HCT116 (cell line): ENCODE measurements around the gene DUSP3. TPM values are rescaled to one million over a fixed set of nuclear protein-coding genes. Genes with fewer than 3 reads are reported as not detected.

Experiments
- ATAC-seq: fragments of 200-7000 bp; cut with Tn5 transposase; 2 replicates; pipeline ENCODE4 v1.9.1; 2020; ENCODE audit warnings: mild to moderate bottlenecking, moderate library complexity
- BruUV-seq: library from RNA; stranded (reverse); fragments of 400-500 nt; replicated peaks from 2 replicates; lab custom pipeline; 2021; lab: Mats Ljungman, UMichigan
- CTCF ChIA-PET: fragments of 300-600 bp; sonication (Branson Sonifier 250); formaldehyde crosslinking; loops from one replicate; lab custom pipeline; 2021; ENCODE audit warnings: antibody characterized with exemption; lab: Charles Lee
- POLR2A ChIA-PET: fragments of 300-600, 350-600 bp; sonication (Branson Sonifier 250); formaldehyde crosslinking; loops from one replicate; lab custom pipeline; 2021; ENCODE audit warnings: antibody characterized with exemption; lab: Charles Lee
- RAD21 ChIA-PET, 2 experiments: fragments of 300-600 bp; sonication (Branson Sonifier 250); formaldehyde crosslinking; loops; one replicate each; lab custom pipeline; 2023; ENCODE audit warnings: low total read pairs in 2 of 2; ENCODE audit not compliant: uncharacterized antibody in 2 of 2, unreplicated experiment in 2 of 2, low non-redundant PET in 1 of 2; lab: Charles Lee
- DNase-seq: peaks from one replicate; pipeline ENCODE4 v3.0.0-alpha.2; 2010; ENCODE audit warnings: low read depth, low spot score
- H2AFZ ChIP-seq: fragments of 200-600 bp; shearing (Covaris generic), sonication (generic); 2 replicates; pipeline ENCODE4 v1.6.1; 2017; ENCODE audit warnings: low read depth, mixed run types, mixed read lengths, antibody characterized with exemption, low read length; ENCODE audit not compliant: poor library complexity, severe bottlenecking
- H3K27ac ChIP-seq: 2 replicates; pipeline ENCODE4 v1.5.1; 2012; ENCODE audit warnings: low read depth, low read length
- H3K27me3 ChIP-seq: fragments of 200-600 bp; sonication (generic); 2 replicates; pipeline ENCODE4 v1.6.1; 2016; ENCODE audit warnings: mixed run types, low read length, mixed read lengths; ENCODE audit not compliant: insufficient read depth
- H3K36me3 ChIP-seq, 2 experiments: fragments of 200-500 bp in 1 of 2; fragments of 200-600 bp in 1 of 2; sonication (Bioruptor generic) in 1 of 2; sonication (generic) in 1 of 2; 2 replicates each; pipeline versions ENCODE4 v1.5.1 to v1.6.1; 2014 to 2016; ENCODE audit warnings: low read length in 2 of 2, inconsistent platforms in 1 of 2, mixed read lengths in 1 of 2, mixed run types in 1 of 2; ENCODE audit not compliant: insufficient read depth in 2 of 2, control insufficient read depth in 1 of 2
- H3K4me1 ChIP-seq, 2 experiments: fragments of 200-600 bp in 1 of 2; sonication (generic) in 1 of 2; 2 replicates each; pipeline versions ENCODE4 v1.5.1 to v1.6.1; 2012 to 2017; ENCODE audit warnings: low read length in 2 of 2, inconsistent platforms in 1 of 2, mild to moderate bottlenecking in 1 of 2, mixed read lengths in 1 of 2, mixed run types in 1 of 2, moderate library complexity in 1 of 2; ENCODE audit not compliant: insufficient read depth in 2 of 2, control insufficient read depth in 1 of 2
- H3K4me2 ChIP-seq: fragments of 200-600 bp; sonication (generic); 2 replicates; pipeline ENCODE4 v1.6.1; 2017; ENCODE audit warnings: mixed run types, low read length, mixed read lengths
- H3K4me3 ChIP-seq, 2 experiments: fragments of 200-600 bp in 1 of 2; sonication (generic) in 1 of 2; replicated peaks in 1 of 2; 2 replicates each; pipeline ENCODE4 v1.5.1; 2011 to 2016; ENCODE audit warnings: low read length in 2 of 2, control low read depth in 1 of 2, low read depth in 1 of 2, mild to moderate bottlenecking in 1 of 2, mixed read lengths in 1 of 2, mixed run types in 1 of 2
- H3K79me2 ChIP-seq: fragments of 200-600 bp; sonication (generic); 2 replicates; pipeline ENCODE4 v1.6.1; 2017; ENCODE audit warnings: mild to moderate bottlenecking, mixed run types, low read length, moderate library complexity, mixed read lengths; ENCODE audit not compliant: insufficient read depth
- H3K9ac ChIP-seq: fragments of 200-600 bp; sonication (generic); 2 replicates; pipeline ENCODE4 v1.6.1; 2016; ENCODE audit warnings: low read length, mixed read lengths
- H3K9me2 ChIP-seq: fragments of 200-600 bp; sonication (generic), shearing (Covaris generic); 2 replicates; pipeline ENCODE4 v1.6.1; 2017; ENCODE audit warnings: mixed run types, mild to moderate bottlenecking, moderate library complexity; ENCODE audit not compliant: insufficient read depth
- H3K9me3 ChIP-seq, 2 experiments: fragments of 200-500 bp in 1 of 2; fragments of 200-600 bp in 1 of 2; sonication (Bioruptor generic) in 1 of 2; sonication (generic) in 1 of 2; 2 replicates each; pipeline ENCODE4 v1.6.1; 2014 to 2017; ENCODE audit warnings: low read length in 2 of 2, mixed read lengths in 2 of 2, inconsistent platforms in 1 of 2, low read depth in 1 of 2, mild to moderate bottlenecking in 1 of 2, mixed run types in 1 of 2, moderate library complexity in 1 of 2; ENCODE audit not compliant: control insufficient read depth in 1 of 2, insufficient read depth in 1 of 2
- H4K20me1 ChIP-seq: fragments of 200-600 bp; sonication (generic), shearing (Covaris generic); 2 replicates; pipeline ENCODE4 v1.6.1; 2017; ENCODE audit warnings: mixed run types, mild to moderate bottlenecking, moderate library complexity; ENCODE audit not compliant: insufficient read depth
- CBX3 ChIP-seq: IDR thresholded peaks from 2 replicates; pipeline ENCODE4 v1.6.1; 2012; ENCODE audit warnings: low read depth
- FOSL1 ChIP-seq: IDR thresholded peaks from 2 replicates; pipeline ENCODE4 v1.6.1; 2012; ENCODE audit warnings: low read depth
- POLR2A ChIP-seq: IDR thresholded peaks from 2 replicates; pipeline ENCODE4 v1.7.0; 2011; ENCODE audit warnings: borderline replicate concordance; ENCODE audit not compliant: insufficient read depth, insufficient read length; ENCODE audit errors: extremely low read depth
- RAD21 ChIP-seq: IDR thresholded peaks from 2 replicates; pipeline ENCODE4 v1.6.1; 2012; ENCODE audit warnings: low read depth, mild to moderate bottlenecking
- SP1 ChIP-seq: IDR thresholded peaks from 2 replicates; pipeline ENCODE4 v1.6.1; 2012; ENCODE audit warnings: low read depth
- TCF7L2 ChIP-seq: IDR thresholded peaks from 2 replicates; pipeline ENCODE4 v1.7.0; 2011; ENCODE audit warnings: borderline replicate concordance, inconsistent platforms; ENCODE audit not compliant: insufficient read depth, insufficient read length; ENCODE audit errors: extremely low read depth
- intact Hi-C: fragments of 100-400 bp; cut with micrococcal nuclease; formaldehyde crosslinking; loops from 2 replicates; pipeline ENCODE4 v1.10.0; 2022
- total RNA-seq: library from RNA; stranded (reverse); gene quantifications from one replicate; pipeline ENCODE4 v1.2.1, GENCODE V29; 2021; ENCODE audit not compliant: unreplicated experiment
- TF ChIP-seq, protein P1 (sequence below): IDR thresholded peaks from 2 replicates; pipeline ENCODE4 v1.6.1; 2012; ENCODE audit warnings: low read depth
- TF ChIP-seq, protein P2 (sequence below): IDR thresholded peaks from 2 replicates; pipeline ENCODE4 v1.6.1; 2011; ENCODE audit warnings: mild to moderate bottlenecking, low read length, moderate library complexity; ENCODE audit not compliant: insufficient replicate concordance; ENCODE audit errors: extremely low read depth

The DUSP3 gene
- total RNA-seq, 1 experiment from 2014 or later: 29.6 TPM

DNA sequence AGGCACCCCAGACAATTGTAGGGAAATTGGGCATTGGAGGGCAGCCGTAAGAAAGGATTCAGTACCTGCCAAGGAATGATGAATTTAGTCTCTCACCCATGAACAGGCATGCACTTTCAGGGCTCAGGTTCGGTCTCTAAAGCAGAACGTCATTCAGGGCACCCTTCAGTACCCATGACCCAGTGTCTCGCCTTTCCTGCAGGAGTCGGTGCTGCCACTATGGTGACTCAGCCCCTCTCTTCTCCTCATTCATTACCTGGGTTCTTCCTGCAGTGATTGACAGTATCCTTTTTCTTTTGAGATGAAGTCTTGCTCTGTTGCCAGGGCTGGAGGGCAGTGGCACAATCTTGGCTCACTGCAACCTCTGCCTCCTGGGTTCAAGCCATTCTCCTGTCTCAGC, 28.6 kb downstream of the DUSP3 start:
- Histone ChIP-seq H3K4me1 (peaks cover 0 to 13% of the 10 kb centered on the region in 2 experiments; a peak in 2 of 4 replicates), H2AFZ (no peak overlapping the region), H3K9me3 (no peaks in the 10 kb centered on the region), H3K4me2 (no peak overlapping the region), H3K4me3 (no peak overlapping the region), H3K9me2 (no peaks in the 10 kb centered on the region), H4K20me1 (no peaks in the 10 kb centered on the region), H3K27me3 (no peaks in the 10 kb centered on the region), H3K27ac (no peak overlapping the region), H3K79me2 (no peaks in the 10 kb centered on the region), H3K9ac (no peak overlapping the region), H3K36me3 (no peaks in the 10 kb centered on the region)
- DNase-seq (no peak), ATAC-seq (no peak)
- TF ChIP-seq, protein P1, sequence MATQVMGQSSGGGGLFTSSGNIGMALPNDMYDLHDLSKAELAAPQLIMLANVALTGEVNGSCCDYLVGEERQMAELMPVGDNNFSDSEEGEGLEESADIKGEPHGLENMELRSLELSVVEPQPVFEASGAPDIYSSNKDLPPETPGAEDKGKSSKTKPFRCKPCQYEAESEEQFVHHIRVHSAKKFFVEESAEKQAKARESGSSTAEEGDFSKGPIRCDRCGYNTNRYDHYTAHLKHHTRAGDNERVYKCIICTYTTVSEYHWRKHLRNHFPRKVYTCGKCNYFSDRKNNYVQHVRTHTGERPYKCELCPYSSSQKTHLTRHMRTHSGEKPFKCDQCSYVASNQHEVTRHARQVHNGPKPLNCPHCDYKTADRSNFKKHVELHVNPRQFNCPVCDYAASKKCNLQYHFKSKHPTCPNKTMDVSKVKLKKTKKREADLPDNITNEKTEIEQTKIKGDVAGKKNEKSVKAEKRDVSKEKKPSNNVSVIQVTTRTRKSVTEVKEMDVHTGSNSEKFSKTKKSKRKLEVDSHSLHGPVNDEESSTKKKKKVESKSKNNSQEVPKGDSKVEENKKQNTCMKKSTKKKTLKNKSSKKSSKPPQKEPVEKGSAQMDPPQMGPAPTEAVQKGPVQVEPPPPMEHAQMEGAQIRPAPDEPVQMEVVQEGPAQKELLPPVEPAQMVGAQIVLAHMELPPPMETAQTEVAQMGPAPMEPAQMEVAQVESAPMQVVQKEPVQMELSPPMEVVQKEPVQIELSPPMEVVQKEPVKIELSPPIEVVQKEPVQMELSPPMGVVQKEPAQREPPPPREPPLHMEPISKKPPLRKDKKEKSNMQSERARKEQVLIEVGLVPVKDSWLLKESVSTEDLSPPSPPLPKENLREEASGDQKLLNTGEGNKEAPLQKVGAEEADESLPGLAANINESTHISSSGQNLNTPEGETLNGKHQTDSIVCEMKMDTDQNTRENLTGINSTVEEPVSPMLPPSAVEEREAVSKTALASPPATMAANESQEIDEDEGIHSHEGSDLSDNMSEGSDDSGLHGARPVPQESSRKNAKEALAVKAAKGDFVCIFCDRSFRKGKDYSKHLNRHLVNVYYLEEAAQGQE: no peak
- TF ChIP-seq TCF7L2: no peak
- TF ChIP-seq CBX3: no peak
- TF ChIP-seq RAD21: no peak
- no peak for TF ChIP-seq POLR2A
- TF ChIP-seq FOSL1: no peak
- TF ChIP-seq, protein P2, sequence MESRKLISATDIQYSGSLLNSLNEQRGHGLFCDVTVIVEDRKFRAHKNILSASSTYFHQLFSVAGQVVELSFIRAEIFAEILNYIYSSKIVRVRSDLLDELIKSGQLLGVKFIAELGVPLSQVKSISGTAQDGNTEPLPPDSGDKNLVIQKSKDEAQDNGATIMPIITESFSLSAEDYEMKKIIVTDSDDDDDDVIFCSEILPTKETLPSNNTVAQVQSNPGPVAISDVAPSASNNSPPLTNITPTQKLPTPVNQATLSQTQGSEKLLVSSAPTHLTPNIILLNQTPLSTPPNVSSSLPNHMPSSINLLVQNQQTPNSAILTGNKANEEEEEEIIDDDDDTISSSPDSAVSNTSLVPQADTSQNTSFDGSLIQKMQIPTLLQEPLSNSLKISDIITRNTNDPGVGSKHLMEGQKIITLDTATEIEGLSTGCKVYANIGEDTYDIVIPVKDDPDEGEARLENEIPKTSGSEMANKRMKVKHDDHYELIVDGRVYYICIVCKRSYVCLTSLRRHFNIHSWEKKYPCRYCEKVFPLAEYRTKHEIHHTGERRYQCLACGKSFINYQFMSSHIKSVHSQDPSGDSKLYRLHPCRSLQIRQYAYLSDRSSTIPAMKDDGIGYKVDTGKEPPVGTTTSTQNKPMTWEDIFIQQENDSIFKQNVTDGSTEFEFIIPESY: no peak
- no peak for TF ChIP-seq SP1
- RAD21 ChIA-PET: no interaction called here
- intact Hi-C loops: no loop called here
- BruUV-seq: no TSS peak
- CTCF ChIA-PET: interaction anchor here (1.5 kb wide), 1 partner anchor 17 kb away, joined by 5 read pairs; no protein-coding TSS in a partner anchor
- POLR2A ChIA-PET: no interaction called here
